Subcutaneous abdominal adipose tissue (tissue), 5 donors: ENCODE results near the gene UPK1B.
"Not testable (repeated sequence)": the region's sequence is repeated elsewhere in the genome, so short reads cannot be mapped to it uniquely, and the experiment has no call there.

Experiments used
- H3K27ac ChIP-seq: one replicate; pipeline ENCODE4 v1.7.0; 2013; ENCODE audit warnings: low read depth, mild to moderate bottlenecking, inconsistent platforms, low read length, moderate library complexity
- H3K27me3 ChIP-seq, 5 donors: one replicate each; pipeline ENCODE4 v1.7.0; 2013; ENCODE audit warnings: low read length in 5 of 5, inconsistent platforms in 1 of 5; ENCODE audit not compliant: control insufficient read depth in 5 of 5, insufficient read depth in 4 of 5
- H3K36me3 ChIP-seq, 5 donors: one replicate each; pipeline ENCODE4 v1.7.0; 2013; ENCODE audit warnings: low read length in 5 of 5; ENCODE audit not compliant: control insufficient read depth in 5 of 5, insufficient read depth in 5 of 5
- H3K4me1 ChIP-seq, 5 donors: one replicate each; pipeline ENCODE4 v1.7.0; 2013; ENCODE audit warnings: low read length in 5 of 5, mild to moderate bottlenecking in 3 of 5, moderate library complexity in 1 of 5; ENCODE audit not compliant: control insufficient read depth in 5 of 5, insufficient read depth in 5 of 5
- H3K4me3 ChIP-seq, 5 donors: one replicate each; pipeline ENCODE4 v1.7.0; 2013; ENCODE audit warnings: low read length in 5 of 5, low read depth in 1 of 5
- H3K9ac ChIP-seq, 5 donors: one replicate each; pipeline ENCODE4 v1.7.0; 2013; ENCODE audit warnings: low read length in 5 of 5, mild to moderate bottlenecking in 4 of 5, moderate library complexity in 3 of 5
- H3K9me3 ChIP-seq, 5 donors: one replicate each; pipeline ENCODE4 v1.7.0; 2013; ENCODE audit warnings: low read length in 5 of 5; ENCODE audit not compliant: control insufficient read depth in 5 of 5
- donor health status: healthy.
- donor health status: healthy.
- donor health status: healthy.
- donor health status: healthy.
- donor health status: healthy.

The UPK1B gene

GRCh38 chr3:119235151-119235550 is 61.8 kb downstream of the UPK1B start:
- no peak overlapping the region for H3K27ac ChIP-seq
- H3K4me3 ChIP-seq = no peak overlapping the region
- H3K36me3 ChIP-seq = peaks cover 8 to 28% (median 12%) of the 10 kb centered on the region in 5 donors

GRCh38 chr3:119236756-119237155 is 63.4 kb downstream of the UPK1B start:
- no peak overlapping the region for H3K9ac ChIP-seq
- peaks cover 5 to 22% (median 10%) of the 10 kb centered on the region in 5 donors for H3K36me3 ChIP-seq
- no peaks in the 10 kb centered on the region for H3K9me3 ChIP-seq
- H3K4me3 ChIP-seq = no peak overlapping the region
- H3K27ac ChIP-seq = no peak overlapping the region
- H3K27me3 ChIP-seq = no peaks in the 10 kb centered on the region
- H3K4me1 ChIP-seq = peaks cover 0 to 28% (median 23%) of the 10 kb centered on the region in 5 donors

More at GRCh38 chr3:119235151-119235550, 61.8 kb downstream of the UPK1B start:
- Histone ChIP-seq H3K9ac (no peak overlapping the region), H3K4me1 (peaks cover 0 to 24% (median 17%) of the 10 kb centered on the region in 5 donors), H3K27me3 (no peaks in the 10 kb centered on the region), H3K9me3 (no peaks in the 10 kb centered on the region)

GRCh38 chr3:119237299-119237698 is 63.9 kb downstream of the UPK1B start:
- no peak overlapping the region for H3K27ac ChIP-seq
- H3K9ac ChIP-seq = no peak overlapping the region
- no peaks in the 10 kb centered on the region for H3K9me3 ChIP-seq
- no peak overlapping the region for H3K4me3 ChIP-seq
- peaks cover 5 to 20% (median 10%) of the 10 kb centered on the region in 5 donors for H3K36me3 ChIP-seq
- peaks cover 0 to 28% (median 23%) of the 10 kb centered on the region in 5 donors for H3K4me1 ChIP-seq
- no peaks in the 10 kb centered on the region for H3K27me3 ChIP-seq

- Histone ChIP-seq H3K9ac (peak overlapping the region in 1 of 5 donors; percentile 2), H3K9me3 (no peaks in the 10 kb centered on the region), H3K27ac (no peak overlapping the region), H3K4me3 (no peak overlapping the region), H3K36me3 (peaks cover 5 to 12% (median 10%) of the 10 kb centered on the region in 5 donors), H3K4me1 (peaks cover 0 to 27% (median 23%) of the 10 kb centered on the region in 5 donors), H3K27me3 (no peaks in the 10 kb centered on the region)
Measured at GRCh38 chr3:119238363-119238762, 65.0 kb downstream of the UPK1B start.

GRCh38 chr3:119239206-119239820 is 65.9 kb downstream of the UPK1B start:
- Histone ChIP-seq H3K4me3 (peak overlapping the region in 4 of 5 donors; percentile 80 to 87 (median 84)), H3K36me3 (peaks cover 5 to 10% (median 8%) of the 10 kb centered on the region in 5 donors), H3K27ac (peak overlapping the region; percentile 82), H3K9ac (peak overlapping the region in 3 of 5 donors; percentile 90 to 94 (median 93)), H3K4me1 (peaks cover 0 to 25% (median 22%) of the 10 kb centered on the region in 5 donors), H3K27me3 (no peaks in the 10 kb centered on the region), H3K9me3 (no peaks in the 10 kb centered on the region)

GRCh38 chr3:119240101-119240590 is 66.7 kb downstream of the UPK1B start:
- H3K4me3 ChIP-seq = peak overlapping the region; percentile 80 to 87 (median 83)
- no peaks in the 10 kb centered on the region for H3K27me3 ChIP-seq
- peaks cover 0 to 25% (median 22%) of the 10 kb centered on the region in 5 donors for H3K4me1 ChIP-seq
- no peaks in the 10 kb centered on the region for H3K9me3 ChIP-seq
- peak overlapping the region; percentile 30 to 94 (median 90) for H3K9ac ChIP-seq
- H3K27ac ChIP-seq = peak overlapping the region; percentile 82
- peaks cover 2 to 10% (median 5%) of the 10 kb centered on the region in 5 donors for H3K36me3 ChIP-seq

GRCh38 chr3:119240591-119241434 is 67.4 kb downstream of the UPK1B start, which contains the start of gene B4GALT4:
Gene B4GALT4, minus strand, starts transcription at chr3:119240878. Its CDS starts 10,779 bp downstream, at chr3:119230099.
- H3K4me1 ChIP-seq = peaks cover under 1 to 27% (median 24%) of the 10 kb centered on the region in 5 donors
- H3K4me3 ChIP-seq = peak within 1 kb of the TSS; percentile 80 to 87 (median 83)
- peaks cover 0 to 6% (median 0%) of the 10 kb centered on the region in 5 donors for H3K36me3 ChIP-seq
- peak within 1 kb of the TSS; percentile 30 to 94 (median 90) for H3K9ac ChIP-seq
- no peaks in the 10 kb centered on the region for H3K27me3 ChIP-seq
- H3K9me3 ChIP-seq = no peaks in the 10 kb centered on the region
- H3K27ac ChIP-seq = peak within 1 kb of the TSS; percentile 82

- not testable (repeated sequence) for H3K27ac ChIP-seq, H3K27me3 ChIP-seq, H3K36me3 ChIP-seq, H3K4me3 ChIP-seq, H3K9ac ChIP-seq, H3K9me3 ChIP-seq
- H3K4me1 ChIP-seq = peaks cover 2 to 29% (median 28%) of the 10 kb centered on the region in 5 donors
Measured at GRCh38 chr3:119242387-119243057, 69.1 kb downstream of the UPK1B start.

- H3K4me3 ChIP-seq, H3K9me3 ChIP-seq, H3K9ac ChIP-seq, H3K27ac ChIP-seq, H3K36me3 ChIP-seq, H3K27me3 ChIP-seq: not testable (repeated sequence)
- H3K4me1 ChIP-seq = peaks cover 2 to 29% (median 28%) of the 10 kb centered on the region in 5 donors
Measured at GRCh38 chr3:119243058-119243529, 69.7 kb downstream of the UPK1B start.
